Lower leg skin (tissue), 3 donors: Measurements from ENCODE around the gene KCNK4.

ENCODE experiments used
- POLR2A ChIP-seq, 2 donors: fragments of 450-650 bp; IDR thresholded peaks; one replicate each; pipeline ENCODE4 v1.6.1; 2016 to 2017; ENCODE audit warnings: antibody characterized with exemption in 2 of 2, mild to moderate bottlenecking in 1 of 2, moderate library complexity in 1 of 2
- TF ChIP-seq, protein P1 (sequence below), 3 donors: fragments of 450-650 bp; IDR thresholded peaks; one replicate each; pipeline ENCODE4 v1.5.1; 2016; ENCODE audit warnings: antibody characterized with exemption in 3 of 3, mild to moderate bottlenecking in 3 of 3, moderate library complexity in 2 of 3

DNA sequence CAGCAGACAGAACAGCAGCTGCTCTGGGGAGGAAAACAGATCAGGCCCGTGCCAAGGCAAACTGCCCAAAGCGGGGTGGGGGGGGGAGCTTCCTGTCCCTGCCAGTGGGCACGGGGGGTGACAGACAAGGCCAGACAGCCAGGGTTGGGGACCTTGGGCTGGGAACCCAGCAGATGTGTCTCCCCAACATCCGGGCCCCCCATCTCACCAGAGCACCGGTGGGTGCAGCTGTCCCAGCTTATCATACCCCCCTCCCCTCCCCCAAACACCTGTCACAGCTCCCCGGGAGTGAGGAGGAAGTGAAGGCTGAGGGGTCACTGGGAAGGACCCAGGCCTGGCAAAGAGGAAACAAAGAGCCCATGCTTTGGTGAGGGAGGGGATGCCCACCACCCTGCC is 45.7 kb upstream of the KCNK4 start:
- TF ChIP-seq POLR2A (IDR thresholded peaks at IDR 0.05): no peak
- TF ChIP-seq, protein P1, sequence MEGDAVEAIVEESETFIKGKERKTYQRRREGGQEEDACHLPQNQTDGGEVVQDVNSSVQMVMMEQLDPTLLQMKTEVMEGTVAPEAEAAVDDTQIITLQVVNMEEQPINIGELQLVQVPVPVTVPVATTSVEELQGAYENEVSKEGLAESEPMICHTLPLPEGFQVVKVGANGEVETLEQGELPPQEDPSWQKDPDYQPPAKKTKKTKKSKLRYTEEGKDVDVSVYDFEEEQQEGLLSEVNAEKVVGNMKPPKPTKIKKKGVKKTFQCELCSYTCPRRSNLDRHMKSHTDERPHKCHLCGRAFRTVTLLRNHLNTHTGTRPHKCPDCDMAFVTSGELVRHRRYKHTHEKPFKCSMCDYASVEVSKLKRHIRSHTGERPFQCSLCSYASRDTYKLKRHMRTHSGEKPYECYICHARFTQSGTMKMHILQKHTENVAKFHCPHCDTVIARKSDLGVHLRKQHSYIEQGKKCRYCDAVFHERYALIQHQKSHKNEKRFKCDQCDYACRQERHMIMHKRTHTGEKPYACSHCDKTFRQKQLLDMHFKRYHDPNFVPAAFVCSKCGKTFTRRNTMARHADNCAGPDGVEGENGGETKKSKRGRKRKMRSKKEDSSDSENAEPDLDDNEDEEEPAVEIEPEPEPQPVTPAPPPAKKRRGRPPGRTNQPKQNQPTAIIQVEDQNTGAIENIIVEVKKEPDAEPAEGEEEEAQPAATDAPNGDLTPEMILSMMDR (IDR thresholded peaks at IDR 0.05): no peak
